Loucy (cell line): ENCODE measurements around the gene GEMIN7.
"Not testable (repeated sequence)": the region's sequence is repeated elsewhere in the genome, so short reads cannot be mapped to it uniquely, and the experiment has no call there.

Experiments used
- H2AFZ ChIP-seq: fragments of 200-600 bp; sonication (generic); 2 replicates; pipeline ENCODE4 v1.6.0; 2016; ENCODE audit warnings: antibody characterized with exemption, mild to moderate bottlenecking, low read length, moderate library complexity
- H3F3A ChIP-seq: fragments of 200-600 bp; 2 replicates; pipeline ENCODE4 v1.6.0; 2016; ENCODE audit warnings: antibody characterized with exemption, low read depth, mild to moderate bottlenecking
- H3K27me3 ChIP-seq: fragments of 200-600 bp; sonication (generic); 2 replicates; pipeline ENCODE4 v1.6.1; 2014; ENCODE audit warnings: low read length, mild to moderate bottlenecking; ENCODE audit not compliant: insufficient read depth, poor library complexity, severe bottlenecking
- H3K36me3 ChIP-seq: fragments of 200-600 bp; sonication (generic); 2 replicates; pipeline ENCODE4 v1.6.1; 2016; ENCODE audit warnings: low read length; ENCODE audit not compliant: insufficient read depth
- H3K4me1 ChIP-seq: fragments of 200-600 bp; sonication (generic); 2 replicates; pipeline ENCODE4 v1.5.1; 2014; ENCODE audit warnings: low read length, mild to moderate bottlenecking; ENCODE audit not compliant: insufficient read depth, poor library complexity, severe bottlenecking
- H3K4me2 ChIP-seq: fragments of 200-600 bp; sonication (generic); 2 replicates; pipeline ENCODE4 v1.6.0; 2014; ENCODE audit warnings: antibody characterized with exemption, low read length, low read depth, mild to moderate bottlenecking; ENCODE audit not compliant: poor library complexity, severe bottlenecking
- H3K4me3 ChIP-seq: fragments of 200-600 bp; sonication (generic); 2 replicates; pipeline ENCODE4 v1.5.1; 2014; ENCODE audit warnings: low read length, mild to moderate bottlenecking, mixed read lengths; ENCODE audit not compliant: poor library complexity, severe bottlenecking
- H3K79me2 ChIP-seq: fragments of 200-600 bp; sonication (generic); 2 replicates; pipeline ENCODE4 v1.6.1; 2014; ENCODE audit warnings: low read length; ENCODE audit not compliant: insufficient read depth
- H3K9ac ChIP-seq: fragments of 200-600 bp; sonication (generic); 2 replicates; pipeline ENCODE4 v1.6.0; 2014; ENCODE audit warnings: mild to moderate bottlenecking, low read depth, low read length, moderate library complexity; ENCODE audit not compliant: poor library complexity, severe bottlenecking
- H3K9me2 ChIP-seq: fragments of 200-600 bp; sonication (generic); replicated peaks from 2 replicates; pipeline ENCODE4 v1.6.1; 2016; ENCODE audit warnings: low read depth, low read length, mixed read lengths
- H3K9me3 ChIP-seq: fragments of 200-600 bp; sonication (generic); 2 replicates; pipeline ENCODE4 v1.6.1; 2014; ENCODE audit warnings: mild to moderate bottlenecking, antibody characterized with exemption, low read length, low read depth; ENCODE audit not compliant: insufficient read depth
- H4K20me1 ChIP-seq: fragments of 200-600 bp; sonication (generic); 2 replicates; pipeline ENCODE4 v1.6.0; 2014; ENCODE audit warnings: antibody characterized with exemption, low read length, mild to moderate bottlenecking; ENCODE audit not compliant: insufficient read depth, poor library complexity, severe bottlenecking
- CTCF ChIP-seq: fragments of 200-600 bp; sonication (generic); conservative IDR thresholded peaks from 2 replicates; pipeline ENCODE4 v1.5.1; 2014; ENCODE audit warnings: mild to moderate bottlenecking, antibody characterized with exemption, low read length
- EZH2phosphoT487 ChIP-seq: fragments of 200-600 bp; IDR thresholded peaks from 2 replicates; pipeline ENCODE4 v1.6.1; 2018; ENCODE audit warnings: antibody characterized with exemption, mild to moderate bottlenecking, moderate library complexity, borderline replicate concordance

The GEMIN7 gene

GRCh38 chr19:45117167-45117594, 38.1 kb downstream of the GEMIN7 start:
- H3K27me3 ChIP-seq: no peaks in the 10 kb centered on the region
- peaks cover 29% of the 10 kb centered on the region for H4K20me1 ChIP-seq
- H3K9me2 ChIP-seq: no peaks in the 10 kb centered on the region
- H3K4me3 ChIP-seq: no peak overlapping the region
- H3K9me3 ChIP-seq: no peaks in the 10 kb centered on the region
- H3K36me3 ChIP-seq: peaks cover 7% of the 10 kb centered on the region; the same call in 1 of the 2 replicates
- H3K9ac ChIP-seq: peak overlapping the region; percentile 44
- H3K4me2 ChIP-seq: peak overlapping the region; percentile 65
- peaks cover 82% of the 10 kb centered on the region for H3K79me2 ChIP-seq
- H3F3A ChIP-seq: no peaks in the 10 kb centered on the region
- TF ChIP-seq CTCF (no peak), EZH2phosphoT487 (no peak)
- H2AFZ ChIP-seq: no peak overlapping the region
- peaks cover 25% of the 10 kb centered on the region for H3K4me1 ChIP-seq

GRCh38 chr19:45117671-45118070, 38.6 kb downstream of the GEMIN7 start:
- H3K4me2 ChIP-seq: peak overlapping the region; percentile 65
- H3K9ac ChIP-seq: peak overlapping the region; percentile 44
- no peaks in the 10 kb centered on the region for H3K9me3 ChIP-seq
- no peak for TF ChIP-seq CTCF
- no peak for TF ChIP-seq EZH2phosphoT487
- peaks cover 29% of the 10 kb centered on the region for H4K20me1 ChIP-seq
- peaks cover 7% of the 10 kb centered on the region; the same call in 1 of the 2 replicates for H3K36me3 ChIP-seq
- H3K4me3 ChIP-seq: no peak overlapping the region
- H3K79me2 ChIP-seq: peaks cover 82% of the 10 kb centered on the region
- H3K27me3 ChIP-seq: no peaks in the 10 kb centered on the region
- peaks cover 25% of the 10 kb centered on the region for H3K4me1 ChIP-seq
- no peaks in the 10 kb centered on the region for H3K9me2 ChIP-seq
- H3F3A ChIP-seq: no peaks in the 10 kb centered on the region
- H2AFZ ChIP-seq: no peak overlapping the region

- Histone ChIP-seq H2AFZ (no peak overlapping the region), H3K4me3 (no peak overlapping the region), H3K4me1 (peaks cover 25% of the 10 kb centered on the region), H3K9ac (peak overlapping the region; percentile 44), H3K27me3 (no peaks in the 10 kb centered on the region), H3K36me3 (peaks cover 7% of the 10 kb centered on the region; the same call in 1 of the 2 replicates), H3K4me2 (peak overlapping the region; percentile 65), H3K9me2 (no peaks in the 10 kb centered on the region), H3K9me3 (no peaks in the 10 kb centered on the region), H3F3A (no peaks in the 10 kb centered on the region), H3K79me2 (peaks cover 80% of the 10 kb centered on the region), H4K20me1 (peaks cover 30% of the 10 kb centered on the region)
- TF ChIP-seq EZH2phosphoT487 (no peak), CTCF (no peak)
Measured at GRCh38 chr19:45118106-45118505, 39.0 kb downstream of the GEMIN7 start.

- H3K27me3 ChIP-seq, H2AFZ ChIP-seq, H3K4me3 ChIP-seq, H3K9me3 ChIP-seq, H3F3A ChIP-seq, H3K36me3 ChIP-seq, H3K9me2 ChIP-seq: not testable (repeated sequence)
- Histone ChIP-seq H4K20me1 (peaks cover 32% of the 10 kb centered on the region), H3K4me2 (peak overlapping the region; percentile 65), H3K79me2 (peaks cover 78% of the 10 kb centered on the region), H3K4me1 (peaks cover 25% of the 10 kb centered on the region), H3K9ac (peak overlapping the region; percentile 44)
Measured at GRCh38 chr19:45118591-45119355, 39.7 kb downstream of the GEMIN7 start.
